A549 (cell line): ENCODE data around the gene IP6K1. TPM values are rescaled to one million over a fixed set of nuclear protein-coding genes. Genes with fewer than 3 reads are reported as not detected.

ENCODE experiments used
- ATAC-seq, 2 experiments: fragments of 200-7000 bp in 1 of 2; fragments of >200 bp in 1 of 2; cut with Nextera tagmentation in 1 of 2; cut with Tn5 transposase in 1 of 2; 3 replicates each; pipeline versions ENCODE4 v1.8.0 to v1.9.1; 2018 to 2020; ENCODE audit warnings: mild to moderate bottlenecking in 1 of 2, moderate library complexity in 1 of 2
- CTCF ChIA-PET: fragments of 300-600 bp; sonication (Branson Sonifier 250); formaldehyde crosslinking; extraction: SDS; loops from one replicate; lab custom pipeline; 2021; ENCODE audit warnings: antibody characterized with exemption, inconsistent platforms; lab: Yijun Ruan, JAX
- POLR2A ChIA-PET: fragments of 350-600 bp; formaldehyde crosslinking; extraction: SDS; loops from one replicate; lab custom pipeline; 2021; ENCODE audit warnings: antibody characterized with exemption, inconsistent platforms; lab: Yijun Ruan, JAX
- DNase-seq, 2 experiments: peaks; one replicate each; pipeline versions ENCODE4 v3.0.0 to v3.0.0-alpha.2; 2011 to 2016; ENCODE audit warnings: low read depth in 1 of 2, low spot score in 1 of 2
- FAIRE-seq: peaks from 2 replicates; lab custom pipeline; 2011; peaks lifted over from hg19 to GRCh38; lab: Jason Lieb, UNC
- H3K27ac ChIP-seq, 2 experiments: fragments of >200 bp; sonication (Bioruptor Twin); formaldehyde crosslinking; 3 replicates each; pipeline ENCODE4 v1.5.1; 2016 to 2017
- H3K4me1 ChIP-seq: fragments of >200 bp; sonication (Bioruptor Twin); formaldehyde crosslinking; 3 replicates; pipeline ENCODE4 v1.6.1; 2016
- H3K4me2 ChIP-seq: fragments of >200 bp; sonication (Bioruptor Twin); formaldehyde crosslinking; 3 replicates; pipeline ENCODE4 v1.6.1; 2016
- H3K4me3 ChIP-seq: fragments of >200 bp; sonication (Bioruptor Twin); formaldehyde crosslinking; 3 replicates; pipeline ENCODE4 v1.5.1; 2016
- H3K9me3 ChIP-seq: fragments of >200 bp; sonication (Bioruptor Twin); formaldehyde crosslinking; 3 replicates; pipeline ENCODE4 v1.6.1; 2016
- ATOH8 ChIP-seq: fragments of 250-450 bp; sonication (Bioruptor Pico); IDR thresholded peaks from 2 replicates; pipeline ENCODE4 v1.5.0; 2020; ENCODE audit warnings: low read depth, mild to moderate bottlenecking, moderate library complexity
- BHLHE40 ChIP-seq: IDR thresholded peaks from 2 replicates; pipeline ENCODE4 v1.6.1; 2012; ENCODE audit warnings: low read depth, low read length, inconsistent platforms
- CTCF ChIP-seq: fragments of >200 bp; sonication (Bioruptor Twin); formaldehyde crosslinking; IDR thresholded peaks from 3 replicates; pipeline ENCODE4 v1.5.1; 2016
- EHMT2 ChIP-seq: fragments of 200-600 bp; sonication (generic); IDR thresholded peaks from 2 replicates; pipeline ENCODE4 v1.6.1; 2016; ENCODE audit warnings: antibody characterized with exemption, low read depth, mild to moderate bottlenecking, moderate library complexity
- FOSB ChIP-seq: fragments of 250-450 bp; sonication (Bioruptor Pico); IDR thresholded peaks from 2 replicates; pipeline ENCODE4 v1.5.0; 2020; ENCODE audit warnings: mild to moderate bottlenecking, moderate library complexity
- FOSL2 ChIP-seq, 2 experiments: fragments of 450-650 bp in 1 of 2; fragments of >200 bp in 1 of 2; sonication (Bioruptor Twin) in 1 of 2; formaldehyde crosslinking; IDR thresholded peaks; 2 replicates each; pipeline versions ENCODE4 v1.5.0 to v1.6.1; 2016 to 2020; ENCODE audit warnings: mild to moderate bottlenecking in 1 of 2, moderate library complexity in 1 of 2
- GATA3 ChIP-seq: IDR thresholded peaks from 2 replicates; pipeline ENCODE4 v1.6.1; 2012; ENCODE audit warnings: borderline replicate concordance
- HDAC2 ChIP-seq: fragments of 200-600 bp; sonication (generic); IDR thresholded peaks from 2 replicates; pipeline ENCODE4 v1.6.1; 2016
- HEYL ChIP-seq: fragments of 250-450 bp; sonication (Bioruptor Pico); IDR thresholded peaks from 2 replicates; pipeline ENCODE4 v1.8.0; 2021; ENCODE audit warnings: mild to moderate bottlenecking, moderate library complexity
- HMGXB4 ChIP-seq: fragments of 250-450 bp; sonication (Bioruptor Pico); IDR thresholded peaks from 2 replicates; pipeline ENCODE4 v1.5.0; 2021; ENCODE audit warnings: mild to moderate bottlenecking, moderate library complexity, borderline replicate concordance
- HOXB13 ChIP-seq: fragments of 250-450 bp; sonication (Bioruptor Pico); IDR thresholded peaks from 2 replicates; pipeline ENCODE4 v1.5.0; 2020; ENCODE audit warnings: low read depth, mild to moderate bottlenecking, moderate library complexity
- JUNB ChIP-seq: fragments of >200 bp; sonication (Bioruptor Twin); formaldehyde crosslinking; IDR thresholded peaks from 2 replicates; pipeline ENCODE4 v1.6.1; 2016
- MAFK ChIP-seq: fragments of 450-650 bp; IDR thresholded peaks from 2 replicates; pipeline ENCODE4 v1.6.1; 2014; ENCODE audit not compliant: partially characterized antibody
- MAZ ChIP-seq: fragments of 150-350 bp; IDR thresholded peaks from 2 replicates; pipeline ENCODE4 v1.6.1; 2014; ENCODE audit warnings: antibody characterized with exemption, low read depth, low read length, borderline replicate concordance
- POLR2AphosphoS2 ChIP-seq: conservative IDR thresholded peaks from 2 replicates; pipeline ENCODE4 v1.6.1; 2012; ENCODE audit warnings: low read length, improper control_type of control experiment, inconsistent platforms
- REST ChIP-seq: fragments of 200-600 bp; sonication (generic); IDR thresholded peaks from 2 replicates; pipeline ENCODE4 v1.6.1; 2016; ENCODE audit warnings: antibody characterized with exemption, mild to moderate bottlenecking, moderate library complexity
- RFX5 ChIP-seq: fragments of 450-650 bp; IDR thresholded peaks from 2 replicates; pipeline ENCODE4 v1.7.1; 2014; ENCODE audit warnings: antibody characterized with exemption, mild to moderate bottlenecking, moderate library complexity
- SREBF2 ChIP-seq: fragments of 450-650 bp; IDR thresholded peaks from 2 replicates; pipeline ENCODE4 v1.6.1; 2014; ENCODE audit warnings: mild to moderate bottlenecking, moderate library complexity
- TFCP2L1 ChIP-seq: fragments of 250-450 bp; sonication (Bioruptor Pico); IDR thresholded peaks from 2 replicates; pipeline ENCODE4 v1.5.0; 2021; ENCODE audit warnings: mild to moderate bottlenecking
- TP53 ChIP-seq: fragments of 250-450 bp; sonication (Bioruptor Pico); IDR thresholded peaks from 2 replicates; pipeline ENCODE4 v1.5.0; 2021; ENCODE audit warnings: mild to moderate bottlenecking, moderate library complexity
- ZFP36 ChIP-seq: fragments of 450-650 bp; IDR thresholded peaks from 2 replicates; pipeline ENCODE4 v1.6.1; 2014; ENCODE audit warnings: borderline replicate concordance; ENCODE audit not compliant: partially characterized antibody
- WGBS: methylation state at CpG from one replicate; pipeline ENCODE4 v1.1.6; 2017; ENCODE audit errors: missing lambda C conversion rate; 5-methylcytosine and 5-hydroxymethylcytosine counted together
- polyA plus RNA-seq, 4 experiments: library from polyadenylated mRNA; depleted of rRNA in 3 of 4; stranded (reverse); fragments of >200 nt; fragmentation: RNase III in 1 of 4; extraction: RNeasy Plus Mini Kit Qiagen cat#74134 plus additional on column Dnase treatment in 1 of 4; gene quantifications; 2 replicates in 3 of 4; 3 replicates in 1 of 4; pipeline ENCODE4 v1.2.3, GENCODE V29; 2011 to 2017
- TF ChIP-seq, protein P1 (sequence below): IDR thresholded peaks from 2 replicates; pipeline ENCODE4 v1.6.1; 2012
- TF ChIP-seq, protein P2 (sequence below): fragments of 150-350 bp; IDR thresholded peaks from 2 replicates; pipeline ENCODE4 v1.6.1; 2014; ENCODE audit warnings: low read depth, mild to moderate bottlenecking, low read length
- TF ChIP-seq, protein P3 (sequence below): fragments of 450-650 bp; IDR thresholded peaks from 2 replicates; pipeline ENCODE4 v1.6.1; 2014; ENCODE audit warnings: antibody characterized with exemption

Gene IP6K1
- polyA plus RNA-seq, 2 of the 4 experiments (the other 2 are of a cell fraction), result 16.2 to 22.2 TPM

DNA sequence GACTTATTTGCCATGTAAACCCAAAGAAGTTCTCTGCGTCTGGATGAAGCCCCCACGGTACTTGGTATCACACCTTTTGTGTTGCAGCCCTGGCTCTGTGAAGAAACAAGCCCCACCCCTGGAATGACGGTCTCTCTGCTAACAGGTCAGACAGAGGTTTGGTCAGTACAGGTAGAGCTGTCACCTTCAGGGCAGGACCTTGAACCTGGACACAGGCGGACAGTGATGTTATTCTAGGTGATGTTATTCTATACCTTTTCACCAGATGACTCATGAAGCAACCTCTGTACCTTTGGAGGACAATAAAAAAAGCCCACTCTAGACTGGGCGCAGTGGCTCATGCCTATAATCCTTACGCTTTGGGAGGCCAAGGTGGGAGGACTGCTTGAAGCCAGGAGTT is 51.6 kb downstream of the IP6K1 start:
- FAIRE-seq, result no peak
- no peak for ATAC-seq
- DNase-seq, result no peak
- ChIA-PET CTCF (no interaction called here), POLR2A (interaction anchor here (0.6 kb wide), 1 partner anchor 102 kb away, joined by 5 read pairs; no protein-coding TSS in a partner anchor)
- Histone ChIP-seq H3K9me3 (no peaks in the 10 kb centered on the region), H3K4me3 (no peak overlapping the region), H3K27ac (no peak overlapping the region), H3K4me2 (no peak overlapping the region), H3K4me1 (no peaks in the 10 kb centered on the region)
- TF ChIP-seq MAFK (no peak), FOSL2 (IDR thresholded peaks at IDR 0.05) (no peak), FOSL2 (CRISPR knock-in tag; IDR thresholded peaks at IDR 0.05) (no peak), EHMT2 (no peak), BHLHE40 (no peak)
- 92% methylated on average over 4 of the region's 6 CpGs for WGBS

DNA sequence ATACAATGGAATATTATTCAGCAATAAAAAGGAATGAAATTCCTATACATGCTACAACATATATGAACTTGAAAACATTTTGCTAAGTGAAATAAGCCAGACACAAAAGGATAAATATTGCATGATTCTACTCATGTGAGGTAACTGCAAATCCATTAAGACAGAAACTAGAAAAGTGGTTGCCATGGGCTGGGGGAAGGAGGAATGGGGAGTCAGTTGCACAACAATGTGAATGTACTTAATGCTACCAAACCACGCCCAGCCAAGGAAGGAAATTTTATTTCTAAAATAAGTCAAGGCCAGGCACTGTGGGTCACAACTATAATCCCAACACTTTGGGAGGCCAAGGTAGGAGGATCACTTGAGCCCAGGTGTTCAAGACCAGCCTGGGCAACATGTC is 52.8 kb downstream of the IP6K1 start:
- Histone ChIP-seq H3K4me2 (no peak overlapping the region), H3K27ac (no peak overlapping the region), H3K4me3 (no peak overlapping the region), H3K4me1 (no peaks in the 10 kb centered on the region), H3K9me3 (no peaks in the 10 kb centered on the region)
- 100% methylated on average over 1 of the region's 1 CpG for WGBS
- ATAC-seq (no peak), FAIRE-seq (no peak), DNase-seq (no peak)
- ChIA-PET CTCF (interaction anchor here (0.6 kb wide), 1 partner anchor 531 kb away, joined by 4 read pairs; no protein-coding TSS in a partner anchor), POLR2A (no interaction called here)
- TF ChIP-seq FOSB (CRISPR knock-in tag), result no peak
- TF ChIP-seq CTCF, result no peak
- no peak for TF ChIP-seq TFCP2L1 (CRISPR knock-in tag)
- no peak for TF ChIP-seq GATA3
- TF ChIP-seq POLR2AphosphoS2, result no peak
- TF ChIP-seq HDAC2, result no peak
- TF ChIP-seq SREBF2, result no peak
- TF ChIP-seq RFX5, result no peak
- no peak for TF ChIP-seq JUNB
- no peak for TF ChIP-seq HOXB13 (CRISPR knock-in tag)
- no peak for TF ChIP-seq TP53 (CRISPR knock-in tag)
- no peak for TF ChIP-seq ATOH8 (CRISPR knock-in tag)
- TF ChIP-seq MAZ, result no peak

GRCh38 chr3:49732597-49732996 is 53.7 kb downstream of the IP6K1 start:
- Histone ChIP-seq H3K4me2 (no peak overlapping the region), H3K4me3 (no peak overlapping the region), H3K27ac (no peak overlapping the region), H3K9me3 (no peaks in the 10 kb centered on the region), H3K4me1 (no peaks in the 10 kb centered on the region)
- no peak for ATAC-seq
- POLR2A ChIA-PET, result no interaction called here
- no peak for DNase-seq
- FAIRE-seq, result no peak
- CTCF ChIA-PET, result interaction anchor here (0.7 kb wide), 1 partner anchor 13 kb away, joined by 3 read pairs; no protein-coding TSS in a partner anchor
- 89% methylated on average over 11 of the region's 11 CpGs for WGBS
- TF ChIP-seq ZFP36 (no peak), BHLHE40 (no peak), MAZ (no peak), HEYL (CRISPR knock-in tag) (no peak), FOSB (CRISPR knock-in tag) (no peak), JUNB (no peak), HMGXB4 (CRISPR knock-in tag) (no peak), REST (no peak)
- TF ChIP-seq, protein P1, sequence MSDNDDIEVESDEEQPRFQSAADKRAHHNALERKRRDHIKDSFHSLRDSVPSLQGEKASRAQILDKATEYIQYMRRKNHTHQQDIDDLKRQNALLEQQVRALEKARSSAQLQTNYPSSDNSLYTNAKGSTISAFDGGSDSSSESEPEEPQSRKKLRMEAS, result no peak
- TF ChIP-seq, protein P2, sequence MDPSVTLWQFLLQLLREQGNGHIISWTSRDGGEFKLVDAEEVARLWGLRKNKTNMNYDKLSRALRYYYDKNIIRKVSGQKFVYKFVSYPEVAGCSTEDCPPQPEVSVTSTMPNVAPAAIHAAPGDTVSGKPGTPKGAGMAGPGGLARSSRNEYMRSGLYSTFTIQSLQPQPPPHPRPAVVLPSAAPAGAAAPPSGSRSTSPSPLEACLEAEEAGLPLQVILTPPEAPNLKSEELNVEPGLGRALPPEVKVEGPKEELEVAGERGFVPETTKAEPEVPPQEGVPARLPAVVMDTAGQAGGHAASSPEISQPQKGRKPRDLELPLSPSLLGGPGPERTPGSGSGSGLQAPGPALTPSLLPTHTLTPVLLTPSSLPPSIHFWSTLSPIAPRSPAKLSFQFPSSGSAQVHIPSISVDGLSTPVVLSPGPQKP, result no peak
- TF ChIP-seq, protein P3, sequence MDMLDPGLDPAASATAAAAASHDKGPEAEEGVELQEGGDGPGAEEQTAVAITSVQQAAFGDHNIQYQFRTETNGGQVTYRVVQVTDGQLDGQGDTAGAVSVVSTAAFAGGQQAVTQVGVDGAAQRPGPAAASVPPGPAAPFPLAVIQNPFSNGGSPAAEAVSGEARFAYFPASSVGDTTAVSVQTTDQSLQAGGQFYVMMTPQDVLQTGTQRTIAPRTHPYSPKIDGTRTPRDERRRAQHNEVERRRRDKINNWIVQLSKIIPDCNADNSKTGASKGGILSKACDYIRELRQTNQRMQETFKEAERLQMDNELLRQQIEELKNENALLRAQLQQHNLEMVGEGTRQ, result no peak
